ENCODE data around the gene GPR27.

GPR27 gene

DNA sequence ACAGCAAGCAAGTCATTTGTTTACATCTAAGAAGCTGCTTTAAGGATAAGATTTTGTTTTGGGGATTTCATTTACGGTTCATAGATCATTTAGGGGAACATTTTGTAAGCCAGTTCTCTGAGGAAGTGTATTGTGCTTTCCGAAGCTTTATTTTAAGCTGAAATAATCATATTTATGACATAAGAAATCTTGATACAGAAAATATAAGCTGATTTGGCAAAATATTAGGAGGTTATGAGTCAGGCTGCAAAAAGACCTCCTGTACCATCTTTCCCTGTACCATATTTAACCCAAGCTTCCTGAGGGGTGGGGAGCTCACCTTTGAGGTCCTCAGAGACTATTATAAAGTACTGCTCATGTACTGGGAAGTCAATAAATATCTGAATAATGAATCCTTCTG, 20.3 kb upstream of the GPR27 start:
- DNase-seq (ENCODE audit: low read depth) = no peak

- no peak for DNase-seq (ENCODE audit: low read depth)
Observed at GRCh38 chr3:71734881-71735280, 18.8 kb upstream of the GPR27 start.

- DNase-seq (ENCODE audit: low read depth) = no peak
Observed at GRCh38 chr3:71742621-71743020, 11.0 kb upstream of the GPR27 start.

- no peak for DNase-seq (ENCODE audit: low read depth)
Observed at GRCh38 chr3:71744738-71745137, 8.9 kb upstream of the GPR27 start.

DNA sequence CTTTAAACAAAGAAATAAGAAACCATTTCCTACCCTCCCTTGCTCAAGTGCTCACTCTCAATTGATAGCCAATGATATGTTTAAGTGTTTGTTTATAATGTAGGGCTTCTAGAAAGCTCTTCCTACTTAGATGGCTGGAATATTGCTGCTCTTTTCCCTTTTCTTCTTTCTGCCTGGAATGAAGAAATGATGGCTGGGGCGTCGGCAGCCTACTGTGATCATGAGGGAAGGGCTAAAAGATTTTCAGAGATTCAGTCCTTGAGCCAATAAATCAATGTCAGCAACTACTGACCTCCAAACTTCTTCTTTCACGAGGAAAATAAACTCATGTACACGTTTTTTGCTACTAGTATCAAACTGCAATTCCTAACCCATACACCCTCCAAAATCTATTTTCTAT, 2.1 kb upstream of the GPR27 start:
- no peak for DNase-seq (ENCODE audit: low read depth)

DNA sequence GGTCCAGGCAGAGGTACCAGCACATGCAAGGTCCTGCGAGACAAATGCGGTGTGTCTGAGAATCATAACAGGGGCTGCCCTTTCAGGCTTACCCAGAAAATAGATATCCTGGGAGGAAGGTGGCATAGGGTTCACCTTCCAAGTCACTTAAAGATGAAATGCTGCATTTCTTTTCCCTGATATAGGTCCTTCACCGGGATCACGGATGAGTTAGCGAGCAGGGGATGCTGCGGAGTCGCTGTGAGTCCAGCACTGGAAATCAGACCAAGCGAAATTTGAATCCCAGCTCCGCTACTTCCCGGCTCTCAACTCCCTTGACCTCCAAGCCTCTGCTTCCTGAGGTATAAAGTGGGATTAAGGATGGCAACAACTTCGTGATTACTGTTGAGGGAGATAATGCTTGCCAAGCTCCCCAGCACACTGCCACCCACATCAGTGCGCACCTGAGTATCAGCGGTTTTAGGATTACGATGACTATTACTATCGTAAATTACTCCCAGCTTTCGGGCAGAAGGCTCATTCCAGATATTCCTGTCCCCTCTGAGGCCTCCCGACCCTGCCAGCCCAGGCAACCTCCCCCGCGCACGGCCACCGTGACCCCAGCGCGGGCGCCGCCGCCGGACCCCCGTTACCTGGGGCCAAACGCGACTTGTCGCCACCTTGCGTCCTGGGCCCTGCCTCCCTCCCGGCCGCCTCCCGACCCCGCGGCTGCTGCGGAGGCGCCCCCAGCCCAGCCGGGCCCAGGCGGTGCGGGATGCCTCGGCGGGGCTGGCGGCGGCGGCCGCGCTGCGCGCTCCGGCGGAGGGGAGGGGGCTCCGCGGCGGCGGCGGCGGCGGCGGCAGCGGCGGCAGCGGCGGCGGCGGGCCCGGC, 589 bp upstream of the GPR27 start:
- DNase-seq (ENCODE audit: low read depth) = no peak

DNA sequence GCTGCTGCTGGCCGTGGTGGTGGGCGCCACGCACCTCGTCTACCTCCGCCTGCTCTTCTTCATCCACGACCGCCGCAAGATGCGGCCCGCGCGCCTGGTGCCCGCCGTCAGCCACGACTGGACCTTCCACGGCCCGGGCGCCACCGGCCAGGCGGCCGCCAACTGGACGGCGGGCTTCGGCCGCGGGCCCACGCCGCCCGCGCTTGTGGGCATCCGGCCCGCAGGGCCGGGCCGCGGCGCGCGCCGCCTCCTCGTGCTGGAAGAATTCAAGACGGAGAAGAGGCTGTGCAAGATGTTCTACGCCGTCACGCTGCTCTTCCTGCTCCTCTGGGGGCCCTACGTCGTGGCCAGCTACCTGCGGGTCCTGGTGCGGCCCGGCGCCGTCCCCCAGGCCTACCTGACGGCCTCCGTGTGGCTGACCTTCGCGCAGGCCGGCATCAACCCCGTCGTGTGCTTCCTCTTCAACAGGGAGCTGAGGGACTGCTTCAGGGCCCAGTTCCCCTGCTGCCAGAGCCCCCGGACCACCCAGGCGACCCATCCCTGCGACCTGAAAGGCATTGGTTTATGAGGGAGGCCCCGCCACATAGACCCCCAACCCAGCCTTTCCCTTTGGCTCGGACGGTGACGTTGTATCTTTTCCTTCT, 1.1 kb downstream of the GPR27 start:
- DNase-seq (ENCODE audit: low read depth) = no peak

DNA sequence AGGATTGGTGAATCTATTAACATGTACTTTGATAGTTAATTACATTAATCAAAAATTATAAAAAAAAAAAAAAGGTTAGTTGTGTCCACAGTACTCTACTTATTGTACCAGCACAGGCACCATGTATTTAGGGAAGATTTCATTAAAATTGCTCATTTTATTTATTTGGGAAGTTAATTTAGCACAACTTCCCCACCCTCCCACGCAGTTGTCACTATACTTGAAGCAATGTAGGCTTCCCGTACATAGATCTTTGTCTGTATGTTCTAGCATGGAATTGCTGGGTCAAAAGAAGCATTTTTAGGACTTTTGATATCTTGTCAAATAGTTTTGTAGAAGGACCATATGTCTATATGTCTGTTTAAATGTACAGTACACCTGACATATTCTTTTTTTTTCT, 4.4 kb downstream of the GPR27 start:
- DNase-seq (ENCODE audit: low read depth) = no peak

GRCh38 chr3:71759401-71759800, 5.7 kb downstream of the GPR27 start:
- DNase-seq (ENCODE audit: low read depth) = no peak

DNA sequence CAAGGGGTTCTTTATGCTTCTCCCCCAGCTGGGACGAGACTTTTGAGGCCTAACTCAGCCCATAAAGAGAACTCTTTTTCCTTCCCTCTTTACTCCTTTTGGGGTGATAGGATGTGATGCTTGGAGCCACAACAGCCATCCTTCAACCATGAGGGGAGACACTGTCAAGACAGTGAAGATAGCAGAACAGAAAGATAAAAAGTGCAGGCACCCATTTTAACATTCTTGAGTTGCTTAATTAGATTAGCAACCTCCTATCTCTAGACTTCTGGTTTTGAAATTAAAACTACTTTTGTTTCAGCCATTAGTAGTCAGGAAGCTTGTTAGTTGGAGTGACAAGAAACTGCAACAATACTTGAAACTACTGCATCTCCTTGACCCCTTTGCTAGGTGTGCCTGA, 6.5 kb downstream of the GPR27 start:
- no peak for DNase-seq (ENCODE audit: low read depth)

DNA sequence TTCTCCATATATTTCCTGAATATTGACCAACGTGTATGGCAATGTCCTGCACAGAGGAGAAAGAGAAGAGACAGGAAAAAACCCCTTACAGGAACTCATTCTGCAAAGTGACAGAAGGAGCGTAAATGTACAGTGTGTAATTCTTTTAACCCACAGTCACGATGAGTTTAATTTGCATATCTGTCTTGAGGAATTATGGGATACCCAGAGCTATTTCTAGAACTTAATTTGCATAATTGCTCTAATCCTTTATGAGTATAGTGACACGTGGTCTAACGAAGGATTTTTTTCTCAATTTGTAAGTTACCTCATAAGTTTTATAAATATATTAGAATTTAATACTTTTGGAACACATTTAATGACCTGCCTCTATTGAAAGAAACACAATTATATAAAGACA, 9.8 kb downstream of the GPR27 start:
- no peak for DNase-seq (ENCODE audit: low read depth)

- DNase-seq (ENCODE audit: low read depth) = no peak
Observed at GRCh38 chr3:71771126-71771525, 17.5 kb downstream of the GPR27 start.

DNA sequence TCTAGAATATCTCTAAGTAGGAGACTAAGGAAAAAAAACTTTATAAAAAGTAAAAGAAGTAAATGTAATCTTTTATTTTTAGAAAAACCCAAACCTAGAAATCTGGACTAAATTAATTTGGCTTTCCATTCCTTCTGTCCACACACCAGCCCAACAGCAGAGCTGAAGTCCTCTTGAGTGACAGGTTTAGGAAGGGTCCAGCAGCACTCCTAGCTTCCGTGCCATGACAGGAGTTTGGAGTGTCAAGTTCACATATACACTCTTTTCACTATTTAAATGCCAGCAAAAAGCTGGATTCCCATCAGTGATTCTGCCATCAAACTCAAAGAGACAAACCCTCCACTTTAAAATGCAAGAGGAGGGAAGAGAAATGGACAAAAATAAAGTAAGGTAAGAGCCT, 18.2 kb downstream of the GPR27 start:
- DNase-seq (ENCODE audit: low read depth) = no peak

DNA sequence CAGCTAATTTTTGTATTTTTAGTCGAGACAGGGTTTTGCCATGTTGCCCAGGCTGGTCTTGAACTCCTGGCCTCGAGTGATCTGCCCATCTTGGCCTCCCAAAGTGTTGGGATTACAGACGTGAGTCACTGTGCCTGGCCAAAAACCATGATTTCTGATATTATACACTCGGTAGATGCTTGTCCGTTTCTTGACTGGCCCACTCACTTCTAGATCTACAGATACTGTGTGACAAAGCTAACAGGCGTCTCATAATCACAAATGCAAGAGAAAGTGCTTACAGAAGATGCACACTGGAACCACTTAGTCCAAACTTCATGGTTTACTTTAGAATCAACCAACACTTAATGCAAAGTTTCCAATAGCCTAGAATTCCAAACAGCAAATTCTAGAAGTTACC, 22.9 kb downstream of the GPR27 start:
- no peak for DNase-seq (ENCODE audit: low read depth)

GRCh38 chr3:71778353-71778752, 24.7 kb downstream of the GPR27 start:
- DNase-seq (ENCODE audit: low read depth) = no peak

DNA sequence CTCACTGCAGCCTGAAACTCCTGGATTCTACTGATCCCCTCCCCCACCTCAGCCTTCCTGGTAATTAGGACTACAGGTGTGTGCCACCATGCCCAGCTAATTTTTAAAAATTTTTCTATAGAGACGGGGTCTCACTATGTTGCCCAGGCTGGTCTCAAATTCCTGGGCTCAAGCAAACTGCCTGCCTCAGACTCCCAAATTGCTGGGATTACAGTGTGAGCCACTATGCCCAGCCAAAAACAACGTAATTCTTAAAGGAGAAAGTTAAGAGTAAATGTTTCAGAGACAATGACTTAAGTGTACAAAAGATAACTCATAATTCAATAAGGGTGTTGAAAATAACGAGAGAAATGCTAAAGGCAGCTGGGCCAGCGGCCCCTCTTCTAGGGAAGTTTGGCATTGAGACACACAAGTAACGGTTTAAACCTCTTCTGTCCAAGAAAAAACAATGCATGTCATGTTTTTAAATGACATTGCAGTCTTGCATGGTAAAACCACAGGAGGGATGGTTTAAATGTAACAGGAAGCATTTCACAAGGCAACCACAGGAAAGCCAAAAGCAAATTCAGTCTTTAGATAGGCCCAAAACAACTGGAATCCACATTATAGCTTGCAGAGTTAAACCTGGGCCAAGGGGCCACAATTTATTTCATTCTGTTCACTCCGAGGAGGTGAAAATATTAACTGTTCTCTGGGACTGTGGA, 26.2 kb downstream of the GPR27 start:
- DNase-seq (ENCODE audit: low read depth) = no peak

DNA sequence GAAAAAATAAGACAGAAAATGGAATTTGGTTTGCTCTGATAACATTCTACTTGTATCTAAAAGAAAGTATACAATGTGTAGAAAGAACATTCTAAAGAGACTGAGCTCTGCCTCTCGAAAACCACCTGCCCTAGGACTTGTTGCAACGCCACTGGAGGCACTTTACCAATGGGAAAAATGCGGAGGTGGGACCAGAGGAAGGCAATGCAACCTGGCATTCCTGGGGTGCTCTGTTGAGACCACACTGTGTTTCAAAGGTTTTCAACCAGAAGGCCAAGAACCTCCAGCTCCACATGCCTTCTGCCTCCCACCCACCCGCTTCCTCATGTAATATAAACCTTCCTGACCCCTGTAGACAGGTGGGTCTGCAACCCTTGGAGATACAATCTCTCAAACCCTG, 26.8 kb downstream of the GPR27 start:
- no peak for DNase-seq (ENCODE audit: low read depth)

- no peak for DNase-seq (ENCODE audit: low read depth)
Observed at GRCh38 chr3:71783152-71783551, 29.5 kb downstream of the GPR27 start.

DNA sequence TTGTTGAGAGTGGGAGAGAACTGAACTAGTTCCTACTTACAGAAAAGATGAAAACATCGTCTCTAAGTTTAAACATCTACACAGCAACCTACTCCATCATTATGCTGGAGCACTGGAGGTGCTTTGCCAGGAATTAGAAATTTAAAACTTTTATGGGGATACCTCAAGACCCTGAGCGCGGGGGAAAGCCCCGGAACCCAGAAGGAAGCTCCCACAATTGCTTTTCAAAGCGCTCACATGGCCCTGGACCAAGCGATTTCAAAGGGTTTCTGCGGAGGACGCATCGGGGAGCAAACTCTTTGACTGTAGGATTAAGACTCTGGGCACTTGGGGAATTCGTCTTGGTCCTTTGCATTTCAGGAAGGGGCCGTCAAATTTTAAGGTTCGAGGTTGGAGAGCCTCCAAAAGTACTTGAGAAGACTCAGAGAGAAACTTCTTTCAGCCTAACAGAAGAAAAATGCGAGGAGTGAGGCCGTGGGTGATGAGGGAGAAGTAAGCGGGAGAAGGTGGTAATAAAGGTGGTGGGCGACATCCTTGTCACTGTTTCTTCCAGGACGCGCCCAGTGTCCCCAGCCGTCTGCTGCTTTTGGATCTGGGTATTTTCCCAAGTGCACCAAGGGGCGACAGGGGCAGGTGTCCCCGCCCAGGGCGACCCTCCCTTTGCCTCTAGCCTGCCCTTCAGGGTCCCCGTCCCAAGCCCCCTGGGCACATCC, 30.7 kb downstream of the GPR27 start:
- no peak for DNase-seq (ENCODE audit: low read depth)

DNA sequence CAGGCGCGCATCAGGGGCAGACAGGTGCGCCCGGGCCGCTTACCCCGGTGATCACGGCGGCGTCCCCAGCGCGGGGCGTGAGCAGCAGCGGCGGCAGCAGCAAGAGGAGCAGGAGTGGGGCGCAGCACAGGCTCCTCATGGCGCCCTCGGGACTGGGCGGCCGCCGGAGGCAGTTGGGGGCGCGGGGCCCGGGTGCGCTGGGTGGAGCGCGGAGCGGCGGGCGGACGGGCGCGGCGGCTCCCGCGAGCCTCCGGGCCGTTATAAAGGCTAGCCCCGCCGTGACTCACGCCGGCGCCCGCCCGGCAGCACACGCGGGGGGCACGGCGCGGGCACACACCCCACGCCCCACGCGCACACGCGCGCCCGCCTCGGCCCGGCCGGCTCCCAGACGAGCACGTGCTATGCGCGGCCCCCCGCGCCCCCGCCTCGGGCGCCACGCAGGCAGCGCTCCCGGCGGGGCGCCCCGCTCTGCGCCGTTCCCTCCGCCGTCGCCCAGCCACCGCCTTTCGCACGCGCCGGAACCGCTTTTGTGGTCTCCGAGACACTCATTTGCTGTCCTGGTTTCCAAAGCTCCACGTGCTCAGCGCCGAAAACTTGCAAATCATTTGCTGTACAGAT, 31.4 kb downstream of the GPR27 start, which contains the start of gene PROK2:
Gene PROK2 (minus strand): TSS at position 235 of the 618 bp plus-strand sequence. CDS start 96 bp downstream, at position 139.
- no peak for DNase-seq (ENCODE audit: low read depth)

GRCh38 chr3:71785532-71786216, 32.0 kb downstream of the GPR27 start:
- DNase-seq (ENCODE audit: low read depth) = no peak

Data from non-pigmented ciliary epithelial cell (primary cell).